Loucy (cell line): Measurements from ENCODE around the gene PDE4DIP.
"Not testable (repeated sequence)": the region's sequence is repeated elsewhere in the genome, so short reads cannot be mapped to it uniquely, and the experiment has no call there.

Experiments used
- CTCF ChIP-seq: fragments of 200-600 bp; sonication (generic); conservative IDR thresholded peaks from 2 replicates; pipeline ENCODE4 v1.5.1; 2014; ENCODE audit warnings: mild to moderate bottlenecking, antibody characterized with exemption, low read length
- EZH2phosphoT487 ChIP-seq: fragments of 200-600 bp; IDR thresholded peaks from 2 replicates; pipeline ENCODE4 v1.6.1; 2018; ENCODE audit warnings: antibody characterized with exemption, mild to moderate bottlenecking, moderate library complexity, borderline replicate concordance

GRCh38 chr1:148952253-148952937, 108.2 kb downstream of the PDE4DIP start:
- not testable (repeated sequence) for TF ChIP-seq CTCF, EZH2phosphoT487
